PC-3 (cell line): ENCODE measurements around the gene MIOX. TPM values are rescaled to one million over a fixed set of nuclear protein-coding genes. Genes with fewer than 3 reads are reported as not detected.

ENCODE experiments used
- ATAC-seq: fragments of 200-7000 bp; cut with Tn5 transposase; 2 replicates; pipeline ENCODE4 v1.9.1; 2020; ENCODE audit warnings: mild to moderate bottlenecking, moderate library complexity
- BruUV-seq: library from RNA; stranded (reverse); fragments of 400-500 nt; replicated peaks from 2 replicates; lab custom pipeline; 2021; lab: Mats Ljungman, UMichigan
- CTCF ChIA-PET: fragments of 300-600 bp; sonication (Branson Sonifier 250); formaldehyde crosslinking; loops from one replicate; lab custom pipeline; 2022; ENCODE audit warnings: antibody characterized with exemption; lab: Charles Lee
- POLR2A ChIA-PET: fragments of 300-600 bp; sonication (Branson Sonifier 250); formaldehyde crosslinking; loops from one replicate; lab custom pipeline; 2022; ENCODE audit warnings: antibody characterized with exemption; ENCODE audit not compliant: unreplicated experiment; lab: Charles Lee
- DNase-seq: peaks from one replicate; pipeline ENCODE4 v3.0.0-alpha.2; 2015
- H2AFZ ChIP-seq: fragments of 300-600 bp; sonication (generic); 2 replicates; pipeline ENCODE4 v1.6.0; 2016; ENCODE audit warnings: antibody characterized with exemption, low read length
- H3F3A ChIP-seq: fragments of 300-600 bp; sonication (generic); one replicate; pipeline ENCODE4 v1.6.0; 2017; ENCODE audit warnings: antibody characterized with exemption, low read length, control low read depth, mild to moderate bottlenecking; ENCODE audit not compliant: unreplicated experiment
- H3K27ac ChIP-seq: fragments of 300-600 bp; sonication (generic); 2 replicates; pipeline ENCODE4 v1.5.1; 2016; ENCODE audit warnings: mild to moderate bottlenecking, low read length
- H3K27me3 ChIP-seq: fragments of 300-600 bp; sonication (generic); 2 replicates; pipeline ENCODE4 v1.6.1; 2016; ENCODE audit warnings: low read length, mixed read lengths
- H3K36me3 ChIP-seq: fragments of 300-600 bp; sonication (generic); 2 replicates; pipeline ENCODE4 v1.6.1; 2016; ENCODE audit warnings: low read depth, mixed run types, low read length, mixed read lengths
- H3K4me1 ChIP-seq: fragments of 300-600 bp; sonication (generic); 2 replicates; pipeline ENCODE4 v1.5.1; 2016; ENCODE audit warnings: low read length; ENCODE audit not compliant: insufficient read depth
- H3K4me2 ChIP-seq: fragments of 300-600 bp; sonication (generic); 2 replicates; pipeline ENCODE4 v1.6.0; 2016; ENCODE audit warnings: low read length
- H3K4me3 ChIP-seq: fragments of 300-600 bp; sonication (generic); 2 replicates; pipeline ENCODE4 v1.5.1; 2016; ENCODE audit warnings: mild to moderate bottlenecking, low read length, mixed read lengths
- H3K79me2 ChIP-seq: fragments of 300-600 bp; sonication (generic); 2 replicates; pipeline ENCODE4 v1.6.1; 2017; ENCODE audit warnings: low read length, mixed read lengths
- H3K9ac ChIP-seq: fragments of 300-600 bp; sonication (generic); 2 replicates; pipeline ENCODE4 v1.6.0; 2016; ENCODE audit warnings: mild to moderate bottlenecking, low read length
- H3K9me2 ChIP-seq: fragments of 300-600 bp; sonication (generic); replicated peaks from 2 replicates; pipeline ENCODE4 v1.6.1; 2016; ENCODE audit warnings: mixed run types, low read length, mixed read lengths
- H3K9me3 ChIP-seq: fragments of 300-600 bp; sonication (generic); 2 replicates; pipeline ENCODE4 v1.6.1; 2016; ENCODE audit warnings: low read length, mixed read lengths
- H4K20me1 ChIP-seq: fragments of 300-600 bp; sonication (generic); 2 replicates; pipeline ENCODE4 v1.6.1; 2016; ENCODE audit warnings: low read length, mixed read lengths
- CTCF ChIP-seq: fragments of 300-600 bp; sonication (generic); conservative IDR thresholded peaks from 2 replicates; pipeline ENCODE4 v1.5.1; 2017; ENCODE audit warnings: antibody characterized with exemption, low read depth, mild to moderate bottlenecking, low read length
- EZH2 ChIP-seq: fragments of 300-600 bp; sonication (generic); IDR thresholded peaks from one replicate; pipeline ENCODE4 v1.6.1; 2017; ENCODE audit warnings: antibody characterized with exemption, mild to moderate bottlenecking, low read length; ENCODE audit not compliant: unreplicated experiment
- EZH2phosphoT487 ChIP-seq: fragments of 300-600 bp; sonication (generic); IDR thresholded peaks from 2 replicates; pipeline ENCODE4 v1.6.1; 2018; ENCODE audit warnings: mild to moderate bottlenecking, antibody characterized with exemption, low read length, borderline replicate concordance
- intact Hi-C: fragments of 100-400 bp; cut with micrococcal nuclease; formaldehyde crosslinking; loops from 2 replicates; pipeline ENCODE4 v1.9.0; 2023
- total RNA-seq: library from RNA; depleted of rRNA; stranded (reverse); fragments of >200 nt; gene quantifications from 2 replicates; pipeline ENCODE4 v1.2.3, GENCODE V29; 2014

MIOX gene
- total RNA-seq, 1 experiment from 2014 or later = not detected

GRCh38 chr22:50456026-50456425 lies 30.6 kb upstream of the MIOX start:
- Histone ChIP-seq H3K9me2 (no peaks in the 10 kb centered on the region), H3K36me3 (no peaks in the 10 kb centered on the region), H3K9ac (no peak overlapping the region), H2AFZ (no peak overlapping the region), H3K9me3 (no peaks in the 10 kb centered on the region), H3K4me2 (no peak overlapping the region), H3K27me3 (no peaks in the 10 kb centered on the region), H3F3A (no peaks in the 10 kb centered on the region), H4K20me1 (no peaks in the 10 kb centered on the region), H3K4me1 (no peaks in the 10 kb centered on the region), H3K79me2 (no peaks in the 10 kb centered on the region), H3K4me3 (no peak overlapping the region), H3K27ac (no peak overlapping the region)
- ATAC-seq (no peak), DNase-seq (no peak)
- ChIA-PET CTCF (no interaction called here), POLR2A (no interaction called here)
- no TSS peak for BruUV-seq
- TF ChIP-seq CTCF = no peak
- TF ChIP-seq EZH2 = no peak
- no peak for TF ChIP-seq EZH2phosphoT487
- intact Hi-C loops = no loop called here

- TF ChIP-seq CTCF (peak; percentile 42), EZH2 (no peak)
- no TSS peak for BruUV-seq
- ChIA-PET CTCF (no interaction called here), POLR2A (no interaction called here)
- no peaks in the 10 kb centered on the region for H3K79me2 ChIP-seq
- H3K36me3 ChIP-seq = no peaks in the 10 kb centered on the region
- no peak overlapping the region for H3K4me3 ChIP-seq
- no peak overlapping the region for H2AFZ ChIP-seq
- H3K27ac ChIP-seq = no peak overlapping the region
- no peak for ATAC-seq
- no peaks in the 10 kb centered on the region for H3K27me3 ChIP-seq
- no peak for DNase-seq
- H3F3A ChIP-seq = no peaks in the 10 kb centered on the region
- no peaks in the 10 kb centered on the region for H4K20me1 ChIP-seq
- no peaks in the 10 kb centered on the region for H3K4me1 ChIP-seq
- intact Hi-C loops = no loop called here
- no peak overlapping the region for H3K9ac ChIP-seq
- H3K4me2 ChIP-seq = no peak overlapping the region
- no peaks in the 10 kb centered on the region for H3K9me2 ChIP-seq
- H3K9me3 ChIP-seq = no peaks in the 10 kb centered on the region
Observed at GRCh38 chr22:50456466-50457234, 30.0 kb upstream of the MIOX start.

GRCh38 chr22:50459016-50459415 lies 27.6 kb upstream of the MIOX start:
- H3K4me2 ChIP-seq = no peak overlapping the region
- no TSS peak for BruUV-seq
- no peak for TF ChIP-seq CTCF
- TF ChIP-seq EZH2phosphoT487 = no peak
- no peak for TF ChIP-seq EZH2
- intact Hi-C loops = no loop called here
- ATAC-seq (no peak), DNase-seq (no peak)
- no peak overlapping the region for H3K27ac ChIP-seq
- H3K27me3 ChIP-seq = no peaks in the 10 kb centered on the region
- no peaks in the 10 kb centered on the region for H3K9me2 ChIP-seq
- H3K9ac ChIP-seq = no peak overlapping the region
- POLR2A ChIA-PET = no interaction called here
- no peak overlapping the region for H3K4me3 ChIP-seq
- no peaks in the 10 kb centered on the region for H3K9me3 ChIP-seq
- H3K36me3 ChIP-seq = no peaks in the 10 kb centered on the region
- H2AFZ ChIP-seq = no peak overlapping the region
- no peaks in the 10 kb centered on the region for H3K79me2 ChIP-seq
- H3K4me1 ChIP-seq = no peaks in the 10 kb centered on the region
- CTCF ChIA-PET = no interaction called here
- no peaks in the 10 kb centered on the region for H3F3A ChIP-seq
- no peaks in the 10 kb centered on the region for H4K20me1 ChIP-seq
